Esophagus muscularis mucosa (tissue), 4 donors: ENCODE data around the gene PLA1A. TPM values are rescaled to one million over a fixed set of nuclear protein-coding genes. Genes with fewer than 3 reads are reported as not detected.

Source experiments
- DNase-seq: peaks from one replicate; pipeline ENCODE4 v3.0.0-alpha.2; 2017; ENCODE audit errors: extremely low spot score
- H3K27ac ChIP-seq, 4 donors: fragments of 200-600 bp; sonication (generic); replicated peaks in 1 of 4; 1 replicate in 3 of 4; 2 replicates in 1 of 4; pipeline ENCODE4 v1.5.1; 2016 to 2019; ENCODE audit warnings: mild to moderate bottlenecking in 1 of 4
- H3K27me3 ChIP-seq, 4 donors: fragments of 200-600 bp; sonication (generic); one replicate each; pipeline versions ENCODE4 v1.5.1 to v1.6.0; 2016 to 2019
- H3K36me3 ChIP-seq, 4 donors: fragments of 200-600 bp; sonication (generic); one replicate each; pipeline ENCODE4 v1.5.1; 2016 to 2019
- H3K4me1 ChIP-seq, 4 donors: fragments of 200-600 bp; sonication (generic); one replicate each; pipeline ENCODE4 v1.5.1; 2016 to 2019
- H3K4me3 ChIP-seq, 4 donors: fragments of 200-600 bp; sonication (generic); 1 replicate in 2 of 4; 2 replicates in 2 of 4; pipeline ENCODE4 v1.5.1; 2016 to 2019; ENCODE audit warnings: mild to moderate bottlenecking in 4 of 4, moderate library complexity in 1 of 4
- H3K9me3 ChIP-seq, 4 donors: fragments of 200-600 bp; sonication (generic); 1 replicate in 3 of 4; 2 replicates in 1 of 4; pipeline ENCODE4 v1.5.1; 2016 to 2019
- CTCF ChIP-seq, 3 experiments: fragments of 200-600 bp in 2 of 3; fragments of 450-650 bp in 1 of 3; sonication (generic) in 2 of 3; IDR thresholded peaks; one replicate each; pipeline ENCODE4 v1.5.1; 2017 to 2019; ENCODE audit warnings: antibody characterized with exemption in 3 of 3, mild to moderate bottlenecking in 2 of 3, moderate library complexity in 1 of 3
- EP300 ChIP-seq: sonication (generic); formaldehyde crosslinking; IDR thresholded peaks from one replicate; pipeline ENCODE4 v1.6.1; 2017; ENCODE audit warnings: antibody characterized with exemption
- POLR2A ChIP-seq: fragments of 450-650 bp; IDR thresholded peaks from one replicate; pipeline ENCODE4 v1.6.1; 2017; ENCODE audit warnings: antibody characterized with exemption, moderate library complexity, mild to moderate bottlenecking, low read depth
- POLR2AphosphoS5 ChIP-seq, 2 donors: sonication (generic); formaldehyde crosslinking; IDR thresholded peaks; one replicate each; pipeline ENCODE4 v1.6.1; 2017; ENCODE audit warnings: antibody characterized with exemption in 2 of 2
- WGBS: methylation state at CpG from one replicate; pipeline ENCODE4 v1.1.5; 2018; 5-methylcytosine and 5-hydroxymethylcytosine counted together
- intact Hi-C: fragments of 100-400 bp; cut with DNase I; formaldehyde crosslinking; loops from one replicate; pipeline ENCODE4 v1.15.1; 2023
- total RNA-seq, 4 donors: library from RNA; depleted of rRNA; stranded (reverse); fragments of >200 nt; gene quantifications; one replicate each; pipeline versions ENCODE4 v1.1.0 to v1.2.1, GENCODE V29; 2016

Gene PLA1A
- total RNA-seq, 4 donors from 2014 or later: 1.5 to 2.9 (median 2.0) TPM

- TF ChIP-seq POLR2AphosphoS5 (IDR thresholded peaks at IDR 0.05) (no peak), POLR2A (no peak), EP300 (no peak), CTCF (IDR thresholded peaks at IDR 0.05) (no peak)
- DNase-seq: no peak
- H3K9me3 ChIP-seq: no peaks in the 10 kb centered on the region
- H3K4me1 ChIP-seq: peaks cover 0 to 8% (median 0%) of the 10 kb centered on the region in 4 donors
- intact Hi-C loops: no loop called here
- peak overlapping the region in 2 of 4 donors; percentile 2 to 51 for H3K27ac ChIP-seq
- H3K27me3 ChIP-seq: no peaks in the 10 kb centered on the region
- 47% methylated on average over 5 of the region's 5 CpGs for WGBS
- no peaks in the 10 kb centered on the region for H3K36me3 ChIP-seq
- H3K4me3 ChIP-seq: no peak overlapping the region
These were observed 26.0 kb upstream of the PLA1A start for GRCh38 chr3:119571688-119572087.

GRCh38 chr3:119575507-119575906 is 22.2 kb upstream of the PLA1A start:
- Histone ChIP-seq H3K27ac (no peak overlapping the region), H3K9me3 (no peaks in the 10 kb centered on the region), H3K4me1 (peaks cover 6 to 23% (median 16%) of the 10 kb centered on the region in 4 donors), H3K36me3 (no peaks in the 10 kb centered on the region), H3K27me3 (no peaks in the 10 kb centered on the region), H3K4me3 (no peak overlapping the region)
- no peak for DNase-seq
- intact Hi-C loops: loop anchor here (5.0 kb wide), 1 partner anchor 102 kb away; the partner anchor contains the start of gene COX17
- TF ChIP-seq EP300 (no peak), POLR2A (no peak), POLR2AphosphoS5 (IDR thresholded peaks at IDR 0.05) (no peak), CTCF (IDR thresholded peaks at IDR 0.05) (no peak)

GRCh38 chr3:119579366-119580066 is 18.2 kb upstream of the PLA1A start, which contains the start of gene ADPRH:
Gene ADPRH, plus strand, starts transcription at chr3:119579492. Its CDS starts 2,678 bp downstream, at chr3:119582170.
- 5% methylated on average over 5 of the region's 68 CpGs for WGBS
- intact Hi-C loops: loop anchor here (5.0 kb wide), 1 partner anchor 98 kb away; the partner anchor contains the start of gene COX17
- Histone ChIP-seq H3K9me3 (no peaks in the 10 kb centered on the region), H3K27ac (peak within 1 kb of the TSS; percentile 88 to 95 (median 90)), H3K27me3 (no peaks in the 10 kb centered on the region), H3K4me1 (peaks cover 9 to 24% (median 20%) of the 10 kb centered on the region in 4 donors), H3K4me3 (peak within 1 kb of the TSS; percentile 64 to 75 (median 68)), H3K36me3 (no peaks in the 10 kb centered on the region)
- DNase-seq: peak; percentile 93
- TF ChIP-seq POLR2AphosphoS5 (IDR thresholded peaks at IDR 0.05) (peak; percentile 49 to 74), EP300 (no peak)

GRCh38 chr3:119580067-119580760 is 17.5 kb upstream of the PLA1A start:
- H3K27ac ChIP-seq: peak overlapping the region; percentile 88 to 95 (median 90)
- no peak for DNase-seq
- 24% methylated on average over 16 of the region's 16 CpGs for WGBS
- no peaks in the 10 kb centered on the region for H3K27me3 ChIP-seq
- H3K36me3 ChIP-seq: peaks cover 0 to 7% (median 0%) of the 10 kb centered on the region in 4 donors
- intact Hi-C loops: no loop called here
- H3K4me3 ChIP-seq: peak overlapping the region; percentile 64 to 75 (median 68)
- peak in 1 of 3 experiments; percentile 13 for TF ChIP-seq CTCF (IDR thresholded peaks at IDR 0.05)
- TF ChIP-seq POLR2AphosphoS5 (IDR thresholded peaks at IDR 0.05): no peak
- TF ChIP-seq EP300: no peak
- H3K4me1 ChIP-seq: peaks cover 9 to 24% (median 20%) of the 10 kb centered on the region in 4 donors
- no peaks in the 10 kb centered on the region for H3K9me3 ChIP-seq

GRCh38 chr3:119582178-119582577 is 15.5 kb upstream of the PLA1A start:
- H3K4me1 ChIP-seq: peaks cover 9 to 24% (median 20%) of the 10 kb centered on the region in 4 donors
- WGBS: 72% methylated on average over 6 of the region's 6 CpGs
- peaks cover 0 to 19% (median 5%) of the 10 kb centered on the region in 4 donors for H3K36me3 ChIP-seq
- no peak overlapping the region for H3K4me3 ChIP-seq
- H3K27ac ChIP-seq: no peak overlapping the region
- H3K27me3 ChIP-seq: no peaks in the 10 kb centered on the region
- TF ChIP-seq CTCF (IDR thresholded peaks at IDR 0.05) (no peak), POLR2AphosphoS5 (IDR thresholded peaks at IDR 0.05) (no peak), POLR2A (no peak), EP300 (no peak)
- no peak for DNase-seq
- intact Hi-C loops: no loop called here
- no peaks in the 10 kb centered on the region for H3K9me3 ChIP-seq
